Measurements from ENCODE around the gene INTS6. TPM values are rescaled to one million over a fixed set of nuclear protein-coding genes. Genes with fewer than 3 reads are reported as not detected.

Gene INTS6
- total and polyA plus RNA-seq, 2 donors from 2014 or later, result 8.3 to 31.0 TPM

- Histone ChIP-seq H3K27ac (ENCODE audit: low read depth in 2 of 2, low read length in 2 of 2) (no peak overlapping the region), H3K36me3 (ENCODE audit: control insufficient read depth in 2 of 3, insufficient read depth in 3 of 3, low read length in 3 of 3) (no peaks in the 10 kb centered on the region), H3K9ac (ENCODE audit: low read length in 3 of 3) (no peak overlapping the region), H3K4me1 (ENCODE audit: control insufficient read depth in 2 of 3, insufficient read depth in 2 of 3, low read depth in 1 of 3, low read length in 3 of 3) (no peaks in the 10 kb centered on the region), H3K4me3 (ENCODE audit: low read length in 3 of 3) (no peak overlapping the region), H3K27me3 (ENCODE audit: control insufficient read depth, insufficient read depth, low read length) (no peaks in the 10 kb centered on the region), H3K9me3 (ENCODE audit: control insufficient read depth in 2 of 3, insufficient read depth in 1 of 3, low read length in 3 of 3) (no peaks in the 10 kb centered on the region)
- intact Hi-C loops (cut with DNase I), result no loop called here
- no peak for TF ChIP-seq CTCF (IDR thresholded peaks at IDR 0.05; ENCODE audit: borderline replicate concordance, extremely low read depth, insufficient read depth)
- FAIRE-seq (no peak), DNase-seq (no peak)
Observed at GRCh38 chr13:51333826-51334225, 119.0 kb downstream of the INTS6 start.

GRCh38 chr13:51333421-51333820 lies 119.4 kb downstream of the INTS6 start:
- Histone ChIP-seq H3K36me3 (ENCODE audit: control insufficient read depth in 2 of 3, insufficient read depth in 3 of 3, low read length in 3 of 3) (no peaks in the 10 kb centered on the region), H3K4me3 (ENCODE audit: low read length in 3 of 3) (no peak overlapping the region), H3K9ac (ENCODE audit: low read length in 3 of 3) (no peak overlapping the region), H3K4me1 (ENCODE audit: control insufficient read depth in 2 of 3, insufficient read depth in 2 of 3, low read depth in 1 of 3, low read length in 3 of 3) (no peaks in the 10 kb centered on the region), H3K9me3 (ENCODE audit: control insufficient read depth in 2 of 3, insufficient read depth in 1 of 3, low read length in 3 of 3) (no peaks in the 10 kb centered on the region), H3K27me3 (ENCODE audit: control insufficient read depth, insufficient read depth, low read length) (no peaks in the 10 kb centered on the region), H3K27ac (ENCODE audit: low read depth in 2 of 2, low read length in 2 of 2) (no peak overlapping the region)
- DNase-seq (no peak), FAIRE-seq (no peak)
- intact Hi-C loops (cut with DNase I), result no loop called here
- TF ChIP-seq CTCF (IDR thresholded peaks at IDR 0.05; ENCODE audit: borderline replicate concordance, extremely low read depth, insufficient read depth), result no peak

GRCh38 chr13:51332566-51333361 lies 120.1 kb downstream of the INTS6 start:
- FAIRE-seq (no peak), DNase-seq (no peak)
- Histone ChIP-seq H3K9me3 (ENCODE audit: control insufficient read depth in 2 of 3, insufficient read depth in 1 of 3, low read length in 3 of 3) (no peaks in the 10 kb centered on the region), H3K9ac (ENCODE audit: low read length in 3 of 3) (no peak overlapping the region), H3K4me1 (ENCODE audit: control insufficient read depth in 2 of 3, insufficient read depth in 2 of 3, low read depth in 1 of 3, low read length in 3 of 3) (no peaks in the 10 kb centered on the region), H3K36me3 (ENCODE audit: control insufficient read depth in 2 of 3, insufficient read depth in 3 of 3, low read length in 3 of 3) (no peaks in the 10 kb centered on the region), H3K27me3 (ENCODE audit: control insufficient read depth, insufficient read depth, low read length) (no peaks in the 10 kb centered on the region), H3K27ac (ENCODE audit: low read depth in 2 of 2, low read length in 2 of 2) (no peak overlapping the region), H3K4me3 (ENCODE audit: low read length in 3 of 3) (no peak overlapping the region)
- TF ChIP-seq CTCF (IDR thresholded peaks at IDR 0.05; ENCODE audit: borderline replicate concordance, extremely low read depth, insufficient read depth), result no peak
- intact Hi-C loops (cut with DNase I), result no loop called here
